Measurements from ENCODE around the gene LSS.
"Not testable (repeated sequence)": the region's sequence is repeated elsewhere in the genome, so short reads cannot be mapped to it uniquely, and the experiment has no call there.

Gene LSS

GRCh38 chr21:46245213-46245915 lies 16.8 kb upstream of the LSS start:
- no peak for DNase-seq (ENCODE audit: low spot score)

GRCh38 chr21:46244602-46245001 lies 16.0 kb upstream of the LSS start:
- DNase-seq (ENCODE audit: low spot score) = no peak

- no peak for DNase-seq (ENCODE audit: low spot score)
These were observed 15.4 kb upstream of the LSS start for GRCh38 chr21:46243960-46244361.

GRCh38 chr21:46243325-46243724 lies 14.8 kb upstream of the LSS start:
- DNase-seq (ENCODE audit: low spot score) = no peak

- not testable (repeated sequence) for DNase-seq (ENCODE audit: low spot score)
These were observed 13.0 kb upstream of the LSS start for GRCh38 chr21:46241577-46241976.

GRCh38 chr21:46239817-46240325 lies 11.3 kb upstream of the LSS start:
- no peak for DNase-seq (ENCODE audit: low spot score)

- no peak for DNase-seq (ENCODE audit: low spot score)
These were observed 8.9 kb upstream of the LSS start for GRCh38 chr21:46237474-46237873.

- no peak for DNase-seq (ENCODE audit: low spot score)
These were observed 5.9 kb upstream of the LSS start for GRCh38 chr21:46234436-46234950.

GRCh38 chr21:46229923-46230260 lies 1.3 kb upstream of the LSS start:
- no peak for DNase-seq (ENCODE audit: low spot score)

- DNase-seq (ENCODE audit: low spot score) = no peak
These were observed 754 bp upstream of the LSS start for GRCh38 chr21:46229133-46229922.

GRCh38 chr21:46227811-46228344 lies 696 bp downstream of the LSS start:
- DNase-seq (ENCODE audit: low spot score) = no peak

- DNase-seq (ENCODE audit: low spot score) = no peak
These were observed 1.5 kb downstream of the LSS start for GRCh38 chr21:46226920-46227599.

GRCh38 chr21:46226146-46226545 lies 2.4 kb downstream of the LSS start:
- DNase-seq (ENCODE audit: low spot score) = no peak

- not testable (repeated sequence) for DNase-seq (ENCODE audit: low spot score)
These were observed 4.9 kb downstream of the LSS start for GRCh38 chr21:46223661-46224060.

- DNase-seq (ENCODE audit: low spot score) = no peak
These were observed 5.4 kb downstream of the LSS start for GRCh38 chr21:46223217-46223616.

GRCh38 chr21:46222436-46223116 lies 6.0 kb downstream of the LSS start:
- DNase-seq (ENCODE audit: low spot score) = no peak

- no peak for DNase-seq (ENCODE audit: low spot score)
These were observed 6.7 kb downstream of the LSS start for GRCh38 chr21:46221664-46222435.

GRCh38 chr21:46220847-46221246 lies 7.7 kb downstream of the LSS start:
- no peak for DNase-seq (ENCODE audit: low spot score)

GRCh38 chr21:46220275-46220810 lies 8.2 kb downstream of the LSS start:
- DNase-seq (ENCODE audit: low spot score) = no peak

GRCh38 chr21:46219591-46220239 lies 8.9 kb downstream of the LSS start:
- DNase-seq (ENCODE audit: low spot score) = no peak
